Measurements from ENCODE around the gene ARHGEF6.

GRCh38 chrX:136766785-136767103 is 14.0 kb downstream of the ARHGEF6 start:
- TF ChIP-seq POLR2AphosphoS5 (IDR thresholded peaks at IDR 0.05) (no peak), POLR2A (IDR thresholded peaks at IDR 0.05) (no peak)

All from prostate gland (tissue), 1 donor.